Activated CD4-positive, alpha-beta T cell treated with anti-CD3 and anti-CD28 coated beads, Interleukin-2, amount 50 U/mL, for 1 hour (primary cell): Measurements from ENCODE around the gene SLC13A5.

ENCODE experiments used
- DNase-seq: peaks from one replicate; pipeline ENCODE4 v3.0.0-alpha.2; 2020

Gene SLC13A5

DNA sequence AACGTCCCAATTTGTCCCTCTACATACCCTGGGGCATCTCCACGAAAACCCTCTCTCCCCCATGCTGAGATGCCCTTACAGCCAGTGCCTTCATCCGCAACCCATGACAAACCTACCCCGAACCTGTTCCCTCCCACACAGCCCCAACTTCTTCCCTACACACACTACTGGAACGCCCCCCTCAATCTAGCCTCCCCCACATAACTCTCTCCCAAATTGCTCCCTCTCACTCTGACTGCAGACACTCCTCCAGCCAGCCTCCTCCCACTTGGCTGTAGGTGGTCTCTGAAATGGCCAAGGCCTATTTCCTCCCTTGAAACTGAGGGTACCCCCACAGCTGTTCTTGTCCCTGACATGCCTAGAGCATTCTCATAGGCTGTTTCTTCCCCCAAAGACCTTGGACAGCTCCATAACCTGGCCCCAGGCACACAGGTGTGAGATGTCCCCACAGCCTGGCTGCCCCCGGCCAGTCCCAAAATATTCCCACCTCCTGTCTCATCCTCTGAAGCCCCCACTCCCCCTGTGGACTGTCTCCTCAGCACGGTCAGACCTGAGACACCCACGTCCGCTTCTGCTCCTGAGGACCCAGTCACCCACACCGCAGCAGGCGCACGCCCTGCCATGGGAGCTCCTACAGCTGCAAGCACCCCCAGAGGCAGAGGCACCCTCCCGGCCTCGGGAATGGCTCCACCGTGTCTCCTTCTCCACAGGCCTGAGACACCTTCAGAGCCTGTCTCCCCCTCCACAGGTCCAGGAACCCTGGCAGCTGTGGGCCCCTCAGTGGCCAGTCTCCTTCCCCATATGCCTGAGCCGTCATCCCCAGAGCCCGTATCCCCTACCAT lies 76.3 kb downstream of the SLC13A5 start:
- no peak for DNase-seq

- no peak for DNase-seq
These were observed 77.1 kb downstream of the SLC13A5 start for GRCh38 chr17:6636105-6636504.
